Testis (tissue), 2 donors: ENCODE data around the gene KDM4C.
"Not testable (repeated sequence)": the region's sequence is repeated elsewhere in the genome, so short reads cannot be mapped to it uniquely, and the experiment has no call there.

ENCODE experiments used
- POLR2A ChIP-seq: fragments of 450-650 bp; IDR thresholded peaks from one replicate; pipeline ENCODE4 v1.6.1; 2017; ENCODE audit warnings: antibody characterized with exemption, mild to moderate bottlenecking, moderate library complexity
- TF ChIP-seq, protein P1 (sequence below), 3 experiments: fragments of 450-650 bp in 2 of 3; fragments of 200-600 bp in 1 of 3; sonication (generic) in 1 of 3; IDR thresholded peaks; one replicate each; pipeline ENCODE4 v1.5.1; 2016 to 2019; ENCODE audit warnings: antibody characterized with exemption in 3 of 3, mild to moderate bottlenecking in 2 of 3, moderate library complexity in 1 of 3

- TF ChIP-seq POLR2A = not testable (repeated sequence)
- TF ChIP-seq, protein P1, sequence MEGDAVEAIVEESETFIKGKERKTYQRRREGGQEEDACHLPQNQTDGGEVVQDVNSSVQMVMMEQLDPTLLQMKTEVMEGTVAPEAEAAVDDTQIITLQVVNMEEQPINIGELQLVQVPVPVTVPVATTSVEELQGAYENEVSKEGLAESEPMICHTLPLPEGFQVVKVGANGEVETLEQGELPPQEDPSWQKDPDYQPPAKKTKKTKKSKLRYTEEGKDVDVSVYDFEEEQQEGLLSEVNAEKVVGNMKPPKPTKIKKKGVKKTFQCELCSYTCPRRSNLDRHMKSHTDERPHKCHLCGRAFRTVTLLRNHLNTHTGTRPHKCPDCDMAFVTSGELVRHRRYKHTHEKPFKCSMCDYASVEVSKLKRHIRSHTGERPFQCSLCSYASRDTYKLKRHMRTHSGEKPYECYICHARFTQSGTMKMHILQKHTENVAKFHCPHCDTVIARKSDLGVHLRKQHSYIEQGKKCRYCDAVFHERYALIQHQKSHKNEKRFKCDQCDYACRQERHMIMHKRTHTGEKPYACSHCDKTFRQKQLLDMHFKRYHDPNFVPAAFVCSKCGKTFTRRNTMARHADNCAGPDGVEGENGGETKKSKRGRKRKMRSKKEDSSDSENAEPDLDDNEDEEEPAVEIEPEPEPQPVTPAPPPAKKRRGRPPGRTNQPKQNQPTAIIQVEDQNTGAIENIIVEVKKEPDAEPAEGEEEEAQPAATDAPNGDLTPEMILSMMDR (IDR thresholded peaks at IDR 0.05) = not testable (repeated sequence)
Measured at GRCh38 chr9:6754861-6755260, 2.9 kb upstream of the KDM4C start.
